Measurements from ENCODE around the gene ERP44. TPM values are rescaled to one million over a fixed set of nuclear protein-coding genes. Genes with fewer than 3 reads are reported as not detected.

Gene ERP44
- total and polyA plus RNA-seq, 11 donors = 7.9 to 21.6 (median 15.7) TPM

DNA sequence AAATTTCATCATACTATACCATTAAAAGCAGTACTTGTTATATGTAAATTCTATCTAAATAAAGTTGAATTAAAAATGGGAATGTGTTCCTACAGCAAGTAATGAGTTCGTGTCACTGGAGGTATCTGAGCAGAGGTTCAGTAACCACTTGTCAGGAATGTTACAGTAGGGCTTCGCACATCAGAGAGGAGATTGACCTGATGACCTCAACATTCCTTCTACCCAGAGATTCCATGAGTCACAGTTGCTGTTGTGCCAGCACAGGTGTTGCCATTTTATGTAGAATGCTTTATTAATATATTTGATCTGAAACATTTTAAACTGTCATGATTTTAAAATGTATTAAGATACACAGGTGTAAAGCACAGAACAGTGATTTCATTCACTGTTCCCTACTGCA lies 132.1 kb downstream of the ERP44 start:
- H3K36me3 ChIP-seq = peaks cover 0 to 83% (median 44%) of the 10 kb centered on the region in 9 donors
- TF ChIP-seq, protein P1, sequence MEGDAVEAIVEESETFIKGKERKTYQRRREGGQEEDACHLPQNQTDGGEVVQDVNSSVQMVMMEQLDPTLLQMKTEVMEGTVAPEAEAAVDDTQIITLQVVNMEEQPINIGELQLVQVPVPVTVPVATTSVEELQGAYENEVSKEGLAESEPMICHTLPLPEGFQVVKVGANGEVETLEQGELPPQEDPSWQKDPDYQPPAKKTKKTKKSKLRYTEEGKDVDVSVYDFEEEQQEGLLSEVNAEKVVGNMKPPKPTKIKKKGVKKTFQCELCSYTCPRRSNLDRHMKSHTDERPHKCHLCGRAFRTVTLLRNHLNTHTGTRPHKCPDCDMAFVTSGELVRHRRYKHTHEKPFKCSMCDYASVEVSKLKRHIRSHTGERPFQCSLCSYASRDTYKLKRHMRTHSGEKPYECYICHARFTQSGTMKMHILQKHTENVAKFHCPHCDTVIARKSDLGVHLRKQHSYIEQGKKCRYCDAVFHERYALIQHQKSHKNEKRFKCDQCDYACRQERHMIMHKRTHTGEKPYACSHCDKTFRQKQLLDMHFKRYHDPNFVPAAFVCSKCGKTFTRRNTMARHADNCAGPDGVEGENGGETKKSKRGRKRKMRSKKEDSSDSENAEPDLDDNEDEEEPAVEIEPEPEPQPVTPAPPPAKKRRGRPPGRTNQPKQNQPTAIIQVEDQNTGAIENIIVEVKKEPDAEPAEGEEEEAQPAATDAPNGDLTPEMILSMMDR (IDR thresholded peaks at IDR 0.05) = no peak
- no peak for TF ChIP-seq POLR2A (IDR thresholded peaks at IDR 0.05)
- H3K27ac ChIP-seq = no peak overlapping the region
- H3K4me3 ChIP-seq = no peak overlapping the region
- no peak for ATAC-seq
- DNase-seq = no peak
- no peaks in the 10 kb centered on the region for H3K27me3 ChIP-seq
- H3K4me1 ChIP-seq = no peaks in the 10 kb centered on the region
- 54 to 66% (median 64%) methylated on average over 2 of the region's 2 CpGs for WGBS, 4 donors
- H3K9me3 ChIP-seq = no peaks in the 10 kb centered on the region
- intact Hi-C loops (cut with DNase I) = no loop called here

DNA sequence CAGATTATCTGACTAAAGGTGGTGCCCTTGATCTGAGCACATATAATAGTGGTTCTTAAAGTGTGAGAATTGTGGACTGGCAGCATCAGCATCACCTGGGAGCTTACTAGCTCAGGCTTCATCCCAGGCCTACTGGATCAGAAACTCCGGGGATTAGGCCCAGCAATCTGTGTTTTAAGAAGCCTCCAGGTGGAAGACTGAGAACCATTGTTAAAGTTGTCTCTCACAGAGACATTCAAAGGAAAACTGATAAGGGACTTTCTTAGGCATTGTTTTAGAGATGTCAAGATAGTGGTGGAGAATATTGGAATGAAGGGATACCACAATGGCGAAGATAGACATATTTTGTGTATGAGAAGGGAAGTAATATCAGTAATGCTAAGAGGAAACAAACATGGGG lies 132.8 kb downstream of the ERP44 start:
- Histone ChIP-seq H3K4me1 (no peaks in the 10 kb centered on the region), H3K27me3 (no peaks in the 10 kb centered on the region), H3K27ac (no peak overlapping the region), H3K9me3 (no peaks in the 10 kb centered on the region), H3K4me3 (no peak overlapping the region), H3K36me3 (peaks cover 0 to 87% (median 49%) of the 10 kb centered on the region in 9 donors)
- TF ChIP-seq POLR2A (IDR thresholded peaks at IDR 0.05) = no peak
- TF ChIP-seq, protein P1 (IDR thresholded peaks at IDR 0.05) = no peak
- DNase-seq (no peak), ATAC-seq (no peak)
- intact Hi-C loops (cut with DNase I) = no loop called here
- WGBS, 4 donors = 93 to 99% (median 96%) methylated on average over 2 of the region's 2 CpGs

DNA sequence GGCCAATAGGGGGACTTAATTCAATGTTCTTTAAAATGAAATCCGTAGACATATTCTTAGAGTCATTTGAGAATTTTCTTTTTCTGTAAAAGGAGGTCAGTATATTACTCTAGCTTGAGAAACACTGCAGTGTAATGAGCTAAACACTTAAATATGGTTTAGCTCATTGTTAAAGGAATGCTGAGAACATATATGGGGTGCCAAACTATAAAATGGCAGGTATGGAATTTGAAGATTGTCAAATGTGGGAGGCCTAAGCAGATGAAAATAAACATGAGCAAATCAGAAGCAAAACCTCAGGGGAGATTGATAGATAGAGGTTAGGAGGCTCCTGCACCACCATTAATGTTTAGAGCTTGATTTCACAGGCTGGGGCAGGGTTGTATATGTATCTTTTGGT lies 134.5 kb downstream of the ERP44 start:
- peaks cover 0 to 87% (median 47%) of the 10 kb centered on the region in 9 donors for H3K36me3 ChIP-seq

DNA sequence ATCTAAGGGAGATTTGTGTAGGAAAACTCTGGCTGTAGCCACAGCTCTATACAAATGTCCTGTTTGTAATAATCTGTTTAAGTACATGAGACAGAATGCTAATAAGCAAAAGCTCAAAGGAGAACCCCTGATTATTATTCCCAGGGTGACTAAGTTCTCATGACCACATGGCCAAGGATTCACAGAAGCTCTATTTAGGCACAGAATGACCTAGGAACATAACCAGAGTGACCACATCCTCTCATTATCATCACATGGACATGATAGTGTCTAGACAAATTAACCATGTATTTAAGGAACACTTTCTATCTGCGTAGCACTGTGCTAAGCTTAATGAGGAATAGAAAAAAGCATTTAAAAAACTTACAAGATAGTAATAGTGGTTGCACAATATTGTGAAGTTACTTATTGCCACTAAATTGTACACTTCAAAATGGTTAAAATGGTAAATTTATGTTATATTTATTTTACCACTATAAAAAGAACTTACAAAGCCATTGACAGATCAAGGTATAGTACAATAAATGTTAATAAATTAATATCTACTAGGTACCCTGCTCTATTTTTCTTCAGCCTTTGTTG lies 136.0 kb downstream of the ERP44 start:
- Histone ChIP-seq H3K27me3 (no peaks in the 10 kb centered on the region), H3K4me3 (no peak overlapping the region), H3K9me3 (no peaks in the 10 kb centered on the region), H3K4me1 (no peaks in the 10 kb centered on the region), H3K27ac (no peak overlapping the region), H3K36me3 (peaks cover 0 to 75% (median 33%) of the 10 kb centered on the region in 9 donors)
- intact Hi-C loops (cut with DNase I) = no loop called here
- TF ChIP-seq POLR2A (IDR thresholded peaks at IDR 0.05) = no peak
- TF ChIP-seq, protein P1 (IDR thresholded peaks at IDR 0.05) = no peak
- ATAC-seq = no peak
- whole genome bisulfite sequencing, 4 donors = 89 to 100% (median 97%) methylated on average over 1 of the region's 1 CpG
- no peak for DNase-seq

More for the DNA sequence above, 134.5 kb downstream of the ERP44 start:
- Histone ChIP-seq H3K4me1 (no peaks in the 10 kb centered on the region), H3K4me3 (no peak overlapping the region), H3K9me3 (no peaks in the 10 kb centered on the region), H3K27ac (no peak overlapping the region), H3K27me3 (no peaks in the 10 kb centered on the region)
- TF ChIP-seq, protein P1 (IDR thresholded peaks at IDR 0.05) = no peak
- TF ChIP-seq POLR2A (IDR thresholded peaks at IDR 0.05) = no peak
- DNase-seq = no peak
- 86 to 95% (median 93%) methylated on average over 1 of the region's 1 CpG for WGBS, 4 donors
- intact Hi-C loops (cut with DNase I) = no loop called here
- no peak for ATAC-seq
